Measurements from ENCODE around the gene PAM.

DNA sequence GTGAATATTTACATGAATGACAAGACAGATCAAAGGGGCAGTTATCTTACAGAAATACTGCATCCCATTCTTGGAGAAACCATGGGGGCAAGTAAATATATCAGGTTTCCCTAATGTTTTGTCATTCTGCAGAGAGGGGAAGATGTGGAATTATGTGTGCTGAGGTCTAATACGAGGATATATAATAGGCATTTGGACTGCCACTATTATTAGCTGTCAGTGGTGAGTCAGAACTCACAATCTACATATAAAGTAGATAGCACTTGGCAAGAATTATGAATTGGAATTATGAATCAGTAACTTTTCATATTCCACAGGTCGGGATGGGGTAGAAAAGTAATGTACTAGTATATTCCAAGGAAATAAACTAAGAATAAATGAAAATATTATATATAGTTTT is 243.1 kb downstream of the PAM start:
- TF ChIP-seq, protein P1, sequence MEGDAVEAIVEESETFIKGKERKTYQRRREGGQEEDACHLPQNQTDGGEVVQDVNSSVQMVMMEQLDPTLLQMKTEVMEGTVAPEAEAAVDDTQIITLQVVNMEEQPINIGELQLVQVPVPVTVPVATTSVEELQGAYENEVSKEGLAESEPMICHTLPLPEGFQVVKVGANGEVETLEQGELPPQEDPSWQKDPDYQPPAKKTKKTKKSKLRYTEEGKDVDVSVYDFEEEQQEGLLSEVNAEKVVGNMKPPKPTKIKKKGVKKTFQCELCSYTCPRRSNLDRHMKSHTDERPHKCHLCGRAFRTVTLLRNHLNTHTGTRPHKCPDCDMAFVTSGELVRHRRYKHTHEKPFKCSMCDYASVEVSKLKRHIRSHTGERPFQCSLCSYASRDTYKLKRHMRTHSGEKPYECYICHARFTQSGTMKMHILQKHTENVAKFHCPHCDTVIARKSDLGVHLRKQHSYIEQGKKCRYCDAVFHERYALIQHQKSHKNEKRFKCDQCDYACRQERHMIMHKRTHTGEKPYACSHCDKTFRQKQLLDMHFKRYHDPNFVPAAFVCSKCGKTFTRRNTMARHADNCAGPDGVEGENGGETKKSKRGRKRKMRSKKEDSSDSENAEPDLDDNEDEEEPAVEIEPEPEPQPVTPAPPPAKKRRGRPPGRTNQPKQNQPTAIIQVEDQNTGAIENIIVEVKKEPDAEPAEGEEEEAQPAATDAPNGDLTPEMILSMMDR (IDR thresholded peaks at IDR 0.05 in 4 of 5, conservative IDR thresholded peaks at IDR 0.05 in 1 of 5) = no peak
- no peak for TF ChIP-seq POLR2A (IDR thresholded peaks at IDR 0.05)
